Measurements from ENCODE around the gene BRSK2. TPM values are rescaled to one million over a fixed set of nuclear protein-coding genes. Genes with fewer than 3 reads are reported as not detected.

BRSK2 gene
- total RNA-seq, 4 donors from 2014 or later = 0.23 to 0.68 TPM; not detected in 2

DNA sequence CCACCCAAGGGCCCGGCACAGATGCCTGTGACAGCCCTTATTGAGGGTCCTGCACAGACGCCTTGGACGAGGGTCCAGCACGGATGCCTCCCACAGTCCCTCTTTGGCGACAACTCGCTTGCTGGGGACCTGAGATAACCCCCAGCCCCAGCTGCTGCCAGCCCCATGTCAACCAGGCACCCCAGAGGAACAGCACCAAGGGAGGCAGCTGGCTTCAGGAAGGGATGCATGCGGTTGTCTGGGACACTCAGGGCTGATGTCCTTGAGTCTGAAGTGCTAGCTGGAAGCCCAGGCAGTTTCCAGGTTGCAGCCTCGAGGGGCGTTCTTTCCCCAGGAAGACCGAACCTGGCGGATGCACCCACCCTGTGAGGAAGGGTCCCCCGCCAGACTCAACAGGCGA lies 63.0 kb downstream of the BRSK2 start:
- TF ChIP-seq, protein P1, sequence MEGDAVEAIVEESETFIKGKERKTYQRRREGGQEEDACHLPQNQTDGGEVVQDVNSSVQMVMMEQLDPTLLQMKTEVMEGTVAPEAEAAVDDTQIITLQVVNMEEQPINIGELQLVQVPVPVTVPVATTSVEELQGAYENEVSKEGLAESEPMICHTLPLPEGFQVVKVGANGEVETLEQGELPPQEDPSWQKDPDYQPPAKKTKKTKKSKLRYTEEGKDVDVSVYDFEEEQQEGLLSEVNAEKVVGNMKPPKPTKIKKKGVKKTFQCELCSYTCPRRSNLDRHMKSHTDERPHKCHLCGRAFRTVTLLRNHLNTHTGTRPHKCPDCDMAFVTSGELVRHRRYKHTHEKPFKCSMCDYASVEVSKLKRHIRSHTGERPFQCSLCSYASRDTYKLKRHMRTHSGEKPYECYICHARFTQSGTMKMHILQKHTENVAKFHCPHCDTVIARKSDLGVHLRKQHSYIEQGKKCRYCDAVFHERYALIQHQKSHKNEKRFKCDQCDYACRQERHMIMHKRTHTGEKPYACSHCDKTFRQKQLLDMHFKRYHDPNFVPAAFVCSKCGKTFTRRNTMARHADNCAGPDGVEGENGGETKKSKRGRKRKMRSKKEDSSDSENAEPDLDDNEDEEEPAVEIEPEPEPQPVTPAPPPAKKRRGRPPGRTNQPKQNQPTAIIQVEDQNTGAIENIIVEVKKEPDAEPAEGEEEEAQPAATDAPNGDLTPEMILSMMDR (IDR thresholded peaks at IDR 0.05) = no peak
- TF ChIP-seq POLR2A (IDR thresholded peaks at IDR 0.05) = no peak
- WGBS, 2 donors = 55 to 78% methylated on average over 10 to 12 of the region's 13 CpGs
- DNase-seq (ENCODE audit: low spot score in 2 of 2) = no peak
- H3K4me3 ChIP-seq (ENCODE audit: low read depth, poor library complexity, severe bottlenecking) = no peak overlapping the region
- intact Hi-C loops (cut with DNase I; ENCODE audit: low total_unique reads) = loop anchor here (10.0 kb wide), 1 partner anchor 62 kb away; no protein-coding TSS in a partner anchor

DNA sequence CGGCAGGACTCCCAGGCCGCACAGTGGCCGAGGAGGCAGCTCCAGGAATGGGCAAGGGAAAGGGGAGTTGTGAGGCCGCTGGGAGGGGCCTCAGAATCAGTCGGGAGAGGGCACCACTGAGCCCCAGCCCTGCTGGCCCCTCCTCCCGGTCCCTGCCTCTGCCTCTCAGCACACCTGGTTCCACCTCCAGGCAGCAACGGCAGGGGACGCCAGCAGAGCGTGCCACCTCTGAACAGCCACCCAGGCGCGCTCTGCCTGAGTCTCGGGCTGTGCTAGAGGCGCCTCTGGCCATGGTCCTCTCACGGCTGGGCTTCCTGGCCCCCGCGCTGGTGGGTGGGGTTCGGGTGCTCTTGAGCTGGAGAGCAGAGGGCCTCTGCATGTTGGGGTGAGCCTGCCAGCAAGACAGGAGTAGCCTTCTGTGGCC lies 63.9 kb downstream of the BRSK2 start:
- TF ChIP-seq, protein P1 (IDR thresholded peaks at IDR 0.05) = no peak
- no peak for TF ChIP-seq POLR2A (IDR thresholded peaks at IDR 0.05)
- intact Hi-C loops (cut with DNase I; ENCODE audit: low total_unique reads) = loop anchor here (10.0 kb wide), 1 partner anchor 61 kb away; no protein-coding TSS in a partner anchor
- 15 to 20% methylated on average over 1 to 14 of the region's 17 CpGs for WGBS, 2 donors
- DNase-seq (ENCODE audit: low spot score in 2 of 2) = no peak
- H3K4me3 ChIP-seq (ENCODE audit: low read depth, poor library complexity, severe bottlenecking) = no peak overlapping the region

DNA sequence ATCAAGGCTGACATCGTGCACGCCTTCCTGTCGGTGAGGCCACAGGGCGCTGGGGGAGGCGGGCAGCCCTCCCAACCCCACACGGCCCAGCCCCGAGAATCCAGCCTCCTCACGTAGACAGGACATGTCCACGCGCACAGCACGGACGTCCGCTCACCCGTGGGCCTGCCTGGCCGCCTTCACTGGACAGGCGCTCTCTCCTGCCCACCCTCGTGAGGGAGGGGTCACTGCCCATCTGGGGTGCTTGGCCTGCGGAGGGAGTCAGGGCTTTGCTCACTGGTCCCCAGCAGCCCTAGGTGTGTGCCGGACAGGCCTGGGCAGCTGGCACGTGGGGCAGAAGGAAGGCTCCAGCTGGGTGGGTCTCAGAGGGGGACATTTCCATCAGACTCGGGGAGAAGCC lies 64.8 kb downstream of the BRSK2 start:
- no peak for DNase-seq (ENCODE audit: low spot score in 2 of 2)
- no peak overlapping the region for H3K4me3 ChIP-seq (ENCODE audit: low read depth, poor library complexity, severe bottlenecking)
- 77 to 78% methylated on average over 20 of the region's 21 CpGs for WGBS, 2 donors
- intact Hi-C loops (cut with DNase I; ENCODE audit: low total_unique reads) = loop anchor here (10.0 kb wide), 1 partner anchor 60 kb away; no protein-coding TSS in a partner anchor
- TF ChIP-seq, protein P1 (IDR thresholded peaks at IDR 0.05) = no peak
- TF ChIP-seq POLR2A (IDR thresholded peaks at IDR 0.05) = no peak

DNA sequence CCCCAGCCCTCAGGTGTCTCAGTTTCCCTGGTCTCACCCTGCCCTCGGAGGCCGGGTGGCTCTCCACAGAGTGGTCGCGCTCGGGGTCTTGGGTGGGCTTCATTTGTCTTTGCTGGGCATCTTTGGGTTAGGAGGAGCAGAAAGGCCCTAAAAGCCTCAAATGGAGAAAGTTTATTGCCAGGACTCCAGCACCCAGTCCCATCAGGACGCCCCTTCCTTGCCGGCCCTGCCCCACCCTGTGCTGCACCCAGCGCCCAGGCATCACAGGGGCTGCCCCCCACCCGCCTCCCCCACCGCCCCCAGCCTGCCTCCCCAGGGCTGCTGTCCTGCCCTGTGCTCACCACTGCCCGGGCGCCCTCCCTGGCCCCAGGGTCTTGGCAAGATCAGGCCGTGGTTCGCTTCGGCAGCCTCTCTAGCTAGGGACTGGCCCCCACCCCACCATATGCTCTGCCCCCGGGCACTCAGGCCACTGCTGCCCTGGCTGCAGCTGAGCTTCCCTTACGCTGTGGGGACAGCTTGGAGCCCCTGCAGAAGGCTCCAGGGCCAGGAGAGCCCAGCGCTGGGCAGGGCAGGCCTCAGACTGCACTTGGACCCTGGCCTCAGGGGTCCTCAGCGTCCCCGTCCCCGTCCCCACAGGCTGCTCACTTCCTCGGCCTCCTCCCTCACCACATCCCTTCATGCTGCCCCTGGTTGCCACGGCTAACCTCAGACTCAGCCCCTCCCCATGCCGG lies 65.5 kb downstream of the BRSK2 start:
- intact Hi-C loops (cut with DNase I; ENCODE audit: low total_unique reads) = loop anchor here (10.0 kb wide), 1 partner anchor 60 kb away; no protein-coding TSS in a partner anchor

DNA sequence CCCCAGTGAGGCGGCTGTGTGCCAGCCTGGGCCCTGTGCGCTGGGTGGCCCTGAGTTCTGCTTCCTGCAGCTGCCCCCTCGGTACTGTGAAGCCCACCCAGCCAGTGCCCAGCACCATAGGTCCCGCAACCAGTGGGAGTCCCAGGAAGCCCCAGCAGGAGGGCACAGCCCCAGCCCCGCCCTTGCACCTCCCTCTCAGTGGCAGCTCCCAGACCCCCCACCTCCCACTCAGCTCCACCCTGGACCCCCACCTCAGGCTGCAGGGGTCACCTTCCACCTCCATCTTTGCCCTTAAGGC lies 66.0 kb downstream of the BRSK2 start:
- 60 to 80% methylated on average over 5 of the region's 5 CpGs for whole genome bisulfite sequencing, 2 donors
- intact Hi-C loops (cut with DNase I; ENCODE audit: low total_unique reads) = loop anchor here (10.0 kb wide), 1 partner anchor 59 kb away; no protein-coding TSS in a partner anchor

More for the DNA sequence above, 65.5 kb downstream of the BRSK2 start:
- WGBS, 2 donors = 59 to 68% methylated on average over 16 to 24 of the region's 24 CpGs
- TF ChIP-seq, protein P1 (IDR thresholded peaks at IDR 0.05) = no peak
- TF ChIP-seq POLR2A (IDR thresholded peaks at IDR 0.05) = no peak
- DNase-seq (ENCODE audit: low spot score in 2 of 2) = no peak
- no peak overlapping the region for H3K4me3 ChIP-seq (ENCODE audit: low read depth, poor library complexity, severe bottlenecking)

More for the DNA sequence above, 66.0 kb downstream of the BRSK2 start:
- DNase-seq (ENCODE audit: low spot score in 2 of 2) = no peak
- H3K4me3 ChIP-seq (ENCODE audit: low read depth, poor library complexity, severe bottlenecking) = no peak overlapping the region
- TF ChIP-seq POLR2A (IDR thresholded peaks at IDR 0.05) = no peak
- TF ChIP-seq, protein P1 (IDR thresholded peaks at IDR 0.05) = no peak
